Left lung (tissue), 14 donors: ENCODE data around the gene MAGEB2. TPM values are rescaled to one million over a fixed set of nuclear protein-coding genes. Genes with fewer than 3 reads are reported as not detected.
"Not testable (repeated sequence)": the region's sequence is repeated elsewhere in the genome, so short reads cannot be mapped to it uniquely, and the experiment has no call there.

Experiments
- ATAC-seq: fragments of 200-7000 bp; cut with Tn5 transposase; one replicate; pipeline ENCODE4 v1.9.1; 2020; ENCODE audit warnings: moderate library complexity
- DNase-seq, 4 donors: peaks; one replicate each; pipeline ENCODE4 v3.0.0-alpha.2; 2013 to 2020
- H3K27ac ChIP-seq, 2 donors: fragments of 200-600 bp; sonication (generic) in 1 of 2; one replicate each; pipeline versions ENCODE4 v1.5.0 to v1.8.0; 2020 to 2021
- H3K27me3 ChIP-seq, 2 donors: fragments of 200-600 bp; sonication (generic) in 1 of 2; one replicate each; pipeline versions ENCODE4 v1.5.0 to v1.8.0; 2020 to 2021
- H3K36me3 ChIP-seq, 2 donors: fragments of 200-600 bp; sonication (generic) in 1 of 2; one replicate each; pipeline versions ENCODE4 v1.5.0 to v1.8.0; 2020 to 2021
- H3K4me1 ChIP-seq, 2 donors: fragments of 200-600 bp; one replicate each; pipeline ENCODE4 v1.8.0; 2021
- H3K4me3 ChIP-seq, 2 donors: fragments of 200-600 bp; sonication (generic) in 1 of 2; one replicate each; pipeline versions ENCODE4 v1.5.0 to v1.8.0; 2020 to 2021; ENCODE audit warnings: mild to moderate bottlenecking in 1 of 2
- H3K9me3 ChIP-seq, 2 donors: fragments of 200-600 bp; sonication (generic) in 1 of 2; one replicate each; pipeline versions ENCODE4 v1.5.0 to v1.8.0; 2020 to 2021
- CTCF ChIP-seq, 2 donors: fragments of 200-600 bp; sonication (generic) in 1 of 2; IDR thresholded peaks; one replicate each; pipeline versions ENCODE4 v1.5.0 to v1.8.0; 2021; ENCODE audit warnings: antibody characterized with exemption in 2 of 2
- intact Hi-C, 2 donors: fragments of 100-400 bp; cut with DNase I; formaldehyde crosslinking; loops; one replicate each; pipeline versions ENCODE4 v1.11.2 to v1.14.2; 2022
- long read RNA-seq, 12 donors: library from polyadenylated mRNA in 2 of 12; unstranded in 2 of 12; transcript quantifications; one replicate each; pipeline ENCODE4 v2.0.0 and lab custom pipeline, GENCODE V29; 2019 to 2026
- polyA plus RNA-seq, 6 donors: library from polyadenylated mRNA; unstranded; fragments of 120-200 nt; gene quantifications; one replicate each; pipeline ENCODE4 v1.2.1, GENCODE V29; 2013; ENCODE audit not compliant: insufficient read length in 6 of 6
- total RNA-seq, 2 donors: library from RNA; stranded (reverse); fragmentation: NEBNext Ultra II Directional; extraction: Animal tissue kit (Norgen Biotek cat#: 25700); gene quantifications; one replicate each; pipeline ENCODE4 v1.2.1, GENCODE V29; 2021
- donor health status: DM: no; HTN: yes; CAD: no.
- donor health status: DM: no; HTN: no; CAD: no.

Gene MAGEB2, protein sequence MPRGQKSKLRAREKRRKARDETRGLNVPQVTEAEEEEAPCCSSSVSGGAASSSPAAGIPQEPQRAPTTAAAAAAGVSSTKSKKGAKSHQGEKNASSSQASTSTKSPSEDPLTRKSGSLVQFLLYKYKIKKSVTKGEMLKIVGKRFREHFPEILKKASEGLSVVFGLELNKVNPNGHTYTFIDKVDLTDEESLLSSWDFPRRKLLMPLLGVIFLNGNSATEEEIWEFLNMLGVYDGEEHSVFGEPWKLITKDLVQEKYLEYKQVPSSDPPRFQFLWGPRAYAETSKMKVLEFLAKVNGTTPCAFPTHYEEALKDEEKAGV
- total RNA-seq (not detected), polyA plus RNA-seq (not detected)
- long read RNA-seq, donor 1: 0 reads
- long read RNA-seq, donor 2: 0 reads
- long read RNA-seq, donor 3: 0 reads
- long read RNA-seq, donor 4: 0 reads
- long read RNA-seq, donor 5: 0 reads
- long read RNA-seq, donor 6: 0 reads
- long read RNA-seq, donor 7: 0 reads
- long read RNA-seq, donor 8: 0 reads
- long read RNA-seq, donor 9: 0 reads
- long read RNA-seq, donor 10: 0 reads
- long read RNA-seq, donor 11: 0 reads
- long read RNA-seq, donor 12: 0 reads

DNA sequence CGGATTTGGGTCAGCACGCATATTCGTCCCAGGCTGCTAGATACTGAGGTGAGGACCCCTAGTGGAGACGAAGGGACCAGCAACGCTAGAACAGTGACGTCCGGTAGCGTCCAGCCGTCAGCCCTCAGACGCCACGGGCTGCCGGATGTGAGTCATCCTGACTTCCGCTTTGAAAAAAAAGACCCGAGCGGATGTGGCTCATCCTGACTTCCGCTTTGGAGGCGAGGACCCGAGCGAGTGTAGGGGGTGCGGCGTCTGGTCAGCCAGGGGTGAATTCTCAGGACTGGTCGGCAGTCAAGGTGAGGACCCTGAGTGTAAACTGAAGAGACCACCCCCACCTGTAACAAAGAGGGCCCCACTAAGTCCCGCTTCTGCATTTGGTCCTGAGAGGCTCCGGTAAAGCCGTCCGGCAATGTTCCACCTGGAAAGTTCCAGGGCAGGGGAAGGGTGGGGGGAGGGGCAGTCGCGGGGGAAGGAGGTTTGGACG lies at the start of gene MAGEB2:
MAGEB2 (plus strand) TSS at position 207 of the 487 bp plus-strand sequence. CDS start 3,018 bp downstream, outside the sequence.
- Histone ChIP-seq H3K27me3 (no peaks in the 10 kb centered on the region), H3K27ac (no peak within 1 kb of the TSS), H3K4me3 (no peak within 1 kb of the TSS), H3K4me1 (no peaks in the 10 kb centered on the region), H3K9me3 (no peaks in the 10 kb centered on the region), H3K36me3 (no peaks in the 10 kb centered on the region)
- no peak for ATAC-seq
- intact Hi-C loops: no loop called here
- TF ChIP-seq CTCF (IDR thresholded peaks at IDR 0.05): no peak
- no peak for DNase-seq

- DNase-seq (no peak), ATAC-seq (no peak)
- Histone ChIP-seq H3K36me3 (no peaks in the 10 kb centered on the region), H3K27me3 (no peaks in the 10 kb centered on the region), H3K27ac (no peak overlapping the region), H3K4me1 (no peaks in the 10 kb centered on the region), H3K9me3 (no peaks in the 10 kb centered on the region), H3K4me3 (no peak overlapping the region)
- TF ChIP-seq CTCF (IDR thresholded peaks at IDR 0.05): no peak
- intact Hi-C loops: no loop called here
Observed at GRCh38 chrX:30170900-30171299, 44.5 kb upstream of the MAGEB2 start.

- ATAC-seq (no peak), DNase-seq (no peak)
- H3K9me3 ChIP-seq: no peaks in the 10 kb centered on the region
- intact Hi-C loops: no loop called here
- H3K36me3 ChIP-seq: no peaks in the 10 kb centered on the region
- no peaks in the 10 kb centered on the region for H3K27me3 ChIP-seq
- no peak overlapping the region for H3K27ac ChIP-seq
- no peak overlapping the region for H3K4me3 ChIP-seq
- no peak for TF ChIP-seq CTCF (IDR thresholded peaks at IDR 0.05)
- no peaks in the 10 kb centered on the region for H3K4me1 ChIP-seq
Observed at GRCh38 chrX:30181353-30181752, 34.0 kb upstream of the MAGEB2 start.

DNA sequence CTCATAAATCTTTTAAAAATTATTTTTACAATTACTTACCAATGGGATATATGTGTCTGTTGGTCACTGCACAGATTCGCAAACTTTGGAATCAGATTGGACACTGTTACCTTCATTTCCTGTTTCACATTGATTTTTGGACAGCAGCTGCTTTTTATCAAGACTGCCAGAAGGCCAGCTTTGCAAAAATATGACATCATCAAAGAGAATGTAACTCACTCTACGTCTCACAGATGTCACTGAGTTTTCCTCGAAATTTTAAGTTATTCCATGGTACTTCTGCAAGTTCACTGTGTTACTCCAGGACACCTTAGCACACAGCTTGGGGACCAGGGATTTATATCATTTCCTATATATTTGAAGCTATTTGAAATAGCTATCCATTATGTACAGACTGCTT lies 31.8 kb upstream of the MAGEB2 start:
- Histone ChIP-seq H3K4me1 (no peaks in the 10 kb centered on the region), H3K27ac (no peak overlapping the region), H3K9me3 (no peaks in the 10 kb centered on the region), H3K4me3 (no peak overlapping the region), H3K36me3 (no peaks in the 10 kb centered on the region), H3K27me3 (peaks cover 0 to 3% of the 10 kb centered on the region in 2 donors)
- TF ChIP-seq CTCF (IDR thresholded peaks at IDR 0.05): no peak
- no peak for ATAC-seq
- no peak for DNase-seq
- intact Hi-C loops: no loop called here

GRCh38 chrX:30190426-30190825 lies 24.9 kb upstream of the MAGEB2 start:
- Histone ChIP-seq H3K4me1 (no peaks in the 10 kb centered on the region), H3K4me3 (no peak overlapping the region), H3K9me3 (no peaks in the 10 kb centered on the region), H3K36me3 (no peaks in the 10 kb centered on the region), H3K27ac (no peak overlapping the region), H3K27me3 (peaks cover 0 to 3% of the 10 kb centered on the region in 2 donors)
- ATAC-seq (no peak), DNase-seq (no peak)
- no peak for TF ChIP-seq CTCF (IDR thresholded peaks at IDR 0.05)
- intact Hi-C loops: no loop called here

GRCh38 chrX:30193910-30194309 lies 21.5 kb upstream of the MAGEB2 start:
- H3K4me3 ChIP-seq, DNase-seq, intact Hi-C loops, ATAC-seq, H3K4me1 ChIP-seq, H3K27me3 ChIP-seq, H3K27ac ChIP-seq, H3K9me3 ChIP-seq, H3K36me3 ChIP-seq: not testable (repeated sequence)
